K562 (cell line): ENCODE measurements around the gene RARRES1. TPM values are rescaled to one million over a fixed set of nuclear protein-coding genes. Genes with fewer than 3 reads are reported as not detected.

Experiments
- ESRRB ChIP-seq: fragments of 250-450 bp; sonication (Bioruptor Pico); IDR thresholded peaks from 2 replicates; pipeline ENCODE4 v1.5.0; 2020; ENCODE audit warnings: mild to moderate bottlenecking, moderate library complexity, borderline replicate concordance
- KAT8 ChIP-seq: fragments of 450-650 bp; IDR thresholded peaks from 2 replicates; pipeline ENCODE4 v1.6.1; 2016; ENCODE audit warnings: low read depth, mild to moderate bottlenecking
- MAFG ChIP-seq: fragments of 450-650 bp; conservative IDR thresholded peaks from 2 replicates; pipeline ENCODE4 v1.6.1; 2016; ENCODE audit warnings: missing genetic modification characterization, missing compliant biosample characterization
- MEIS2 ChIP-seq: fragments of 450-650 bp; IDR thresholded peaks from 2 replicates; pipeline ENCODE4 v1.6.1; 2014; ENCODE audit warnings: mild to moderate bottlenecking; ENCODE audit not compliant: partially characterized antibody
- NFXL1 ChIP-seq: fragments of 450-650 bp; formaldehyde crosslinking; IDR thresholded peaks from 2 replicates; pipeline ENCODE4 v1.4.0; 2021; ENCODE audit warnings: mild to moderate bottlenecking
- PHF20 ChIP-seq: fragments of 450-650 bp; IDR thresholded peaks from 2 replicates; pipeline ENCODE4 v1.6.1; 2018; ENCODE audit not compliant: partially characterized antibody
- SIN3A ChIP-seq, 2 experiments: fragments of 150-350 bp in 1 of 2; IDR thresholded peaks; 2 replicates each; pipeline ENCODE4 v1.6.1; 2011 to 2016; ENCODE audit warnings: borderline replicate concordance in 2 of 2, low read depth in 2 of 2, low read length in 2 of 2, mild to moderate bottlenecking in 2 of 2, moderate library complexity in 2 of 2; ENCODE audit not compliant: control insufficient read depth in 1 of 2
- SNIP1 ChIP-seq: fragments of 450-650 bp; IDR thresholded peaks from 2 replicates; pipeline ENCODE4 v1.7.1; 2017; ENCODE audit warnings: low read depth, mild to moderate bottlenecking
- TAF9B ChIP-seq: fragments of 450-650 bp; IDR thresholded peaks from 2 replicates; pipeline ENCODE4 v1.6.1; 2018; ENCODE audit warnings: mild to moderate bottlenecking; ENCODE audit not compliant: partially characterized antibody
- TBP ChIP-seq: optimal IDR thresholded peaks from 2 replicates; pipeline ENCODE3; 2011; ENCODE audit warnings: low read depth, low read length, improper control_type of control experiment
- polyA plus RNA-seq, 8 experiments: library from polyadenylated mRNA; depleted of rRNA in 4 of 8; stranded (reverse) in 5 of 8; unstranded in 3 of 8; fragments of >200 nt; fragmentation: Nextera tagmentation in 2 of 8; fragmentation: Illumina TruSeq in 1 of 8; extraction: Ambion mirVana in 2 of 8; extraction: Trizol in 1 of 8; gene quantifications; 2 replicates each; pipeline versions ENCODE4 v1.2.1 to v1.2.3, GENCODE V29; 2011 to 2014; ENCODE audit warnings: inconsistent platforms in 1 of 8, missing spikeins in 1 of 8
- total RNA-seq, 7 experiments: library from RNA; depleted of rRNA in 6 of 7; stranded (reverse); fragments of >200 nt in 6 of 7; fragmentation: Illumina TruSeq in 2 of 7; extraction: Trizol in 2 of 7; gene quantifications; 2 replicates each; pipeline versions ENCODE4 v1.2.1 to v1.2.3, GENCODE V29; 2011 to 2021; ENCODE audit warnings: low replicate concordance in 1 of 7
- TF ChIP-seq, protein P1 (sequence below): fragments of 450-650 bp; IDR thresholded peaks from 2 replicates; pipeline ENCODE4 v1.6.1; 2016
- TF ChIP-seq, protein P2 (sequence below): fragments of 200-800 bp; sonication (Bioruptor generic); IDR thresholded peaks from 2 replicates; pipeline ENCODE4 v1.6.1; 2017; ENCODE audit warnings: missing genetic modification characterization, missing compliant biosample characterization
- TF ChIP-seq, protein P3 (sequence below): fragments of 450-650 bp; formaldehyde crosslinking; IDR thresholded peaks from 2 replicates; pipeline ENCODE4 v1.4.0; 2020; ENCODE audit warnings: mild to moderate bottlenecking, moderate library complexity
- TF ChIP-seq, protein P4 (sequence below), 2 experiments: fragments of 450-650 bp; formaldehyde crosslinking in 1 of 2; IDR thresholded peaks; 2 replicates each; pipeline versions ENCODE4 v1.4.0 to v1.6.1; 2014 to 2020; ENCODE audit warnings: mild to moderate bottlenecking in 2 of 2, borderline replicate concordance in 1 of 2, low read depth in 1 of 2

The RARRES1 gene
- total and polyA plus RNA-seq, 9 of the 15 experiments (the other 6 are each of a cell fraction or from before 2014, with no cell fraction given), result not detected

DNA sequence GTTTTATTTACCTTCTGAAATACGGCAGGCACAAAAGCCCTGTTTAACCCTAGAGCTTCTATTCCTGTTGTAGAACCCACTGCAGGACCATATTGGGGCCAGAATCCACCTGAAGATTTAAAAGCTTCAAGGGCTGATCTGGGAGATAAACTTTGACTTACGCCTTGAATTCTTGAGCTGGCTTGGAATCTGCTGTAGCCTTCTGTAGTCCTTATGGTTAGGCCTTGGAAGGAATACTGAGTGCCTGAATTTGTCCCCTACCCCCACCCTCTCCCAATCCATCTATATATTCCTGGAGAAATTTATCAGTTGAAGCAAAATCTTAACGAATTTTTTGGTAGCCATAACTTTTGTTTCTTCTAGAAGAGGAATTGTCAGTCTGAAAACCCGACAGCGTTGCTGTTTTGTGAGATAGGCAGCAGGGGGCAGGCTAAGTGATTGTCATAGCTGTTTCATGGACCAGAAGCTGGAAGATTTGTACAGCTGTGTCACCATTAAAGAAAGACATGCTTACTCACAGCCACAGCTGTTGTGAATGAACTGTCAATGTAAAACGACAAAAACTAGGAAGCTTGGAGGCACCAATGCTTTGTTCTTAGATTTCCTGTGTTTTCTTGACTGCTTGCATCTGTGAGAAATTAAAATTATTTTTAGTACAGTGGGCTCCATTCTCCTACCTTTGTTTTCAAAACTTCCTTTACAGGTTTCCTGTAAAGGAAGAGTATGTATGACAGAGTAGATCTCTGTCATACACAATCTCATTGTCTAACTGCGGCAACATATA lies 72.6 kb downstream of the RARRES1 start (continued):
- TF ChIP-seq ESRRB (no peak), KAT8 (no peak), MAFG (tag) (peak; percentile 36; the same call in 1 of the 2 replicates), TBP (no peak), PHF20 (no peak), SIN3A (IDR thresholded peaks at IDR 0.05; ENCODE audit: borderline replicate concordance in 2 of 2, control insufficient read depth in 1 of 2, low read depth in 2 of 2, low read length in 2 of 2) (peak in 1 of 2 experiments; percentile 35; a peak in 1 of 4 replicates), NFXL1 (CRISPR knock-in tag) (no peak), MEIS2 (peak; percentile 36), SNIP1 (0 out of 2 replicates have a peak, but pooled peaks have one; percentile 5), TAF9B (no peak)
- TF ChIP-seq, protein P1, sequence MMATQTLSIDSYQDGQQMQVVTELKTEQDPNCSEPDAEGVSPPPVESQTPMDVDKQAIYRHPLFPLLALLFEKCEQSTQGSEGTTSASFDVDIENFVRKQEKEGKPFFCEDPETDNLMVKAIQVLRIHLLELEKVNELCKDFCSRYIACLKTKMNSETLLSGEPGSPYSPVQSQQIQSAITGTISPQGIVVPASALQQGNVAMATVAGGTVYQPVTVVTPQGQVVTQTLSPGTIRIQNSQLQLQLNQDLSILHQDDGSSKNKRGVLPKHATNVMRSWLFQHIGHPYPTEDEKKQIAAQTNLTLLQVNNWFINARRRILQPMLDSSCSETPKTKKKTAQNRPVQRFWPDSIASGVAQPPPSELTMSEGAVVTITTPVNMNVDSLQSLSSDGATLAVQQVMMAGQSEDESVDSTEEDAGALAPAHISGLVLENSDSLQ, result peak; percentile 28; the same call in 1 of the 2 replicates
- TF ChIP-seq, protein P2, sequence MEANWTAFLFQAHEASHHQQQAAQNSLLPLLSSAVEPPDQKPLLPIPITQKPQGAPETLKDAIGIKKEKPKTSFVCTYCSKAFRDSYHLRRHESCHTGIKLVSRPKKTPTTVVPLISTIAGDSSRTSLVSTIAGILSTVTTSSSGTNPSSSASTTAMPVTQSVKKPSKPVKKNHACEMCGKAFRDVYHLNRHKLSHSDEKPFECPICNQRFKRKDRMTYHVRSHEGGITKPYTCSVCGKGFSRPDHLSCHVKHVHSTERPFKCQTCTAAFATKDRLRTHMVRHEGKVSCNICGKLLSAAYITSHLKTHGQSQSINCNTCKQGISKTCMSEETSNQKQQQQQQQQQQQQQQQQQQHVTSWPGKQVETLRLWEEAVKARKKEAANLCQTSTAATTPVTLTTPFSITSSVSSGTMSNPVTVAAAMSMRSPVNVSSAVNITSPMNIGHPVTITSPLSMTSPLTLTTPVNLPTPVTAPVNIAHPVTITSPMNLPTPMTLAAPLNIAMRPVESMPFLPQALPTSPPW (CRISPR knock-in tag), result no peak
- TF ChIP-seq, protein P3, sequence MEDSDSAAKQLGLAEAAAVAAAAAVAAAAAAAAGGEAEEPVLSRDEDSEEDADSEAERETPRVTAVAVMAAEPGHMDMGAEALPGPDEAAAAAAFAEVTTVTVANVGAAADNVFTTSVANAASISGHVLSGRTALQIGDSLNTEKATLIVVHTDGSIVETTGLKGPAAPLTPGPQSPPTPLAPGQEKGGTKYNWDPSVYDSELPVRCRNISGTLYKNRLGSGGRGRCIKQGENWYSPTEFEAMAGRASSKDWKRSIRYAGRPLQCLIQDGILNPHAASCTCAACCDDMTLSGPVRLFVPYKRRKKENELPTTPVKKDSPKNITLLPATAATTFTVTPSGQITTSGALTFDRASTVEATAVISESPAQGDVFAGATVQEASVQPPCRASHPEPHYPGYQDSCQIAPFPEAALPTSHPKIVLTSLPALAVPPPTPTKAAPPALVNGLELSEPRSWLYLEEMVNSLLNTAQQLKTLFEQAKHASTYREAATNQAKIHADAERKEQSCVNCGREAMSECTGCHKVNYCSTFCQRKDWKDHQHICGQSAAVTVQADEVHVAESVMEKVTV, result 0 out of 2 replicates have a peak, but pooled peaks have one; percentile 32
- TF ChIP-seq, protein P4, sequence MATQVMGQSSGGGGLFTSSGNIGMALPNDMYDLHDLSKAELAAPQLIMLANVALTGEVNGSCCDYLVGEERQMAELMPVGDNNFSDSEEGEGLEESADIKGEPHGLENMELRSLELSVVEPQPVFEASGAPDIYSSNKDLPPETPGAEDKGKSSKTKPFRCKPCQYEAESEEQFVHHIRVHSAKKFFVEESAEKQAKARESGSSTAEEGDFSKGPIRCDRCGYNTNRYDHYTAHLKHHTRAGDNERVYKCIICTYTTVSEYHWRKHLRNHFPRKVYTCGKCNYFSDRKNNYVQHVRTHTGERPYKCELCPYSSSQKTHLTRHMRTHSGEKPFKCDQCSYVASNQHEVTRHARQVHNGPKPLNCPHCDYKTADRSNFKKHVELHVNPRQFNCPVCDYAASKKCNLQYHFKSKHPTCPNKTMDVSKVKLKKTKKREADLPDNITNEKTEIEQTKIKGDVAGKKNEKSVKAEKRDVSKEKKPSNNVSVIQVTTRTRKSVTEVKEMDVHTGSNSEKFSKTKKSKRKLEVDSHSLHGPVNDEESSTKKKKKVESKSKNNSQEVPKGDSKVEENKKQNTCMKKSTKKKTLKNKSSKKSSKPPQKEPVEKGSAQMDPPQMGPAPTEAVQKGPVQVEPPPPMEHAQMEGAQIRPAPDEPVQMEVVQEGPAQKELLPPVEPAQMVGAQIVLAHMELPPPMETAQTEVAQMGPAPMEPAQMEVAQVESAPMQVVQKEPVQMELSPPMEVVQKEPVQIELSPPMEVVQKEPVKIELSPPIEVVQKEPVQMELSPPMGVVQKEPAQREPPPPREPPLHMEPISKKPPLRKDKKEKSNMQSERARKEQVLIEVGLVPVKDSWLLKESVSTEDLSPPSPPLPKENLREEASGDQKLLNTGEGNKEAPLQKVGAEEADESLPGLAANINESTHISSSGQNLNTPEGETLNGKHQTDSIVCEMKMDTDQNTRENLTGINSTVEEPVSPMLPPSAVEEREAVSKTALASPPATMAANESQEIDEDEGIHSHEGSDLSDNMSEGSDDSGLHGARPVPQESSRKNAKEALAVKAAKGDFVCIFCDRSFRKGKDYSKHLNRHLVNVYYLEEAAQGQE (IDR thresholded peaks at IDR 0.05; ENCODE audit: borderline replicate concordance), result peak; percentile 58; the same call in 1 of the 2 replicates
- TF ChIP-seq, protein P4 (CRISPR knock-in tag; IDR thresholded peaks at IDR 0.05; ENCODE audit: low read depth), result no peak
